Smooth muscle cell (in vitro differentiated cells): ENCODE measurements around the gene MORN1. TPM values are rescaled to one million over a fixed set of nuclear protein-coding genes. Genes with fewer than 3 reads are reported as not detected.

ENCODE experiments used
- DNase-seq: peaks from one replicate; lab custom pipeline; 2025; ENCODE audit not compliant: unreplicated experiment; lab: John Stamatoyannopoulos, UW
- H2AFZ ChIP-seq: fragments of 200-600 bp; sonication (generic); 2 replicates; pipeline ENCODE4 v1.6.0; 2016; ENCODE audit warnings: antibody characterized with exemption, low read depth, mild to moderate bottlenecking
- H3F3A ChIP-seq: fragments of 200-600 bp; sonication (generic); 2 replicates; pipeline ENCODE4 v1.6.0; 2017; ENCODE audit warnings: antibody characterized with exemption, low read depth
- H3K27ac ChIP-seq: fragments of 200-600 bp; sonication (generic); 2 replicates; pipeline ENCODE4 v1.5.1; 2016; ENCODE audit warnings: low read depth, mild to moderate bottlenecking
- H3K27me3 ChIP-seq: fragments of 200-600 bp; sonication (generic); 2 replicates; pipeline ENCODE4 v1.6.1; 2016; ENCODE audit warnings: low read depth, mild to moderate bottlenecking
- H3K36me3 ChIP-seq: fragments of 200-600 bp; sonication (generic); 2 replicates; pipeline ENCODE4 v1.5.1; 2016; ENCODE audit warnings: low read depth
- H3K4me1 ChIP-seq: fragments of 200-600 bp; sonication (generic); 2 replicates; pipeline ENCODE4 v1.5.1; 2016; ENCODE audit warnings: low read depth
- H3K4me2 ChIP-seq: fragments of 200-600 bp; sonication (generic); 2 replicates; pipeline ENCODE4 v1.6.0; 2016; ENCODE audit warnings: mild to moderate bottlenecking
- H3K4me3 ChIP-seq: fragments of 200-600 bp; sonication (generic); 2 replicates; pipeline ENCODE4 v1.5.1; 2016; ENCODE audit warnings: mild to moderate bottlenecking
- H3K79me2 ChIP-seq: fragments of 200-600 bp; sonication (generic); 2 replicates; pipeline ENCODE4 v1.6.0; 2016; ENCODE audit warnings: low read depth, mild to moderate bottlenecking
- H3K9ac ChIP-seq: fragments of 200-600 bp; sonication (generic); 2 replicates; pipeline ENCODE4 v1.6.0; 2016; ENCODE audit warnings: low read depth
- H3K9me3 ChIP-seq: fragments of 200-600 bp; sonication (generic); replicated peaks from 2 replicates; pipeline ENCODE4 v1.5.1; 2016; ENCODE audit warnings: low read depth
- H4K20me1 ChIP-seq: fragments of 200-600 bp; sonication (generic); 2 replicates; pipeline ENCODE4 v1.6.0; 2016; ENCODE audit warnings: low read depth
- WGBS: methylation state at CpG from one replicate; pipeline ENCODE4 v1.1.7; 2016; ENCODE audit warnings: low lambda C conversion rate; 5-methylcytosine and 5-hydroxymethylcytosine counted together
- polyA plus RNA-seq: library from polyadenylated mRNA; unstranded; fragments of >200 nt; fragmentation: Nextera tagmentation; extraction: Ambion mirVana; gene quantifications from 2 replicates; pipeline ENCODE4 v1.2.1, GENCODE V29; 2016
- total RNA-seq: library from RNA; depleted of rRNA; stranded (reverse); fragments of >200 nt; gene quantifications from 2 replicates; pipeline ENCODE4 v1.2.3, GENCODE V29; 2014
- TF ChIP-seq, protein P1 (sequence below): fragments of 200-600 bp; sonication (generic); IDR thresholded peaks from 2 replicates; pipeline ENCODE4 v1.5.1; 2017; ENCODE audit warnings: borderline replicate concordance, mild to moderate bottlenecking, antibody characterized with exemption; ENCODE audit not compliant: insufficient read depth, poor library complexity, severe bottlenecking

Gene MORN1
- total and polyA plus RNA-seq, 2 experiments from 2014 or later: 4.9 to 6.2 TPM

DNA sequence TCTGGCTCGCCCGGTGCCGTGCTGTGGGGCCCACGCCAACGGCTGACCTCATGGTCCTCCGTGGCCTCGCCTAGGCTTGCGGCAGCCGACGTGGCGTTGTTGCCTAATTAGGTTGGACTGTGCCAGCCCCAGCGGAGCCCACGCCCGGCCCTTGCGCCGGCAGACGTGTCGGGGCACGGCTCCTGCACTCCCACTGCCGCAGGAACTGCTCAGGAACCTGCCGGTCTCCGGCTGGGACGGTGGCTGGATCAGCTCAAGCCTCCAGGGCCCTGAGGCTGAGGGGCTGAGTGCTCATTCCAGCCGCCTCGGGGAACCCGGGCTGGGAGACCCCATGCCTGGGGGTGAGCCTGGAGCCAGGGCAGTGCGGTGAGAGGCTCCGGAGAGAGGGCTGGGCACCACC lies 37.1 kb upstream of the MORN1 start:
- Histone ChIP-seq H3K27me3 (no peaks in the 10 kb centered on the region), H3K79me2 (no peaks in the 10 kb centered on the region), H3K4me3 (no peak overlapping the region), H3F3A (no peaks in the 10 kb centered on the region), H4K20me1 (no peaks in the 10 kb centered on the region), H3K27ac (no peak overlapping the region), H2AFZ (no peak overlapping the region), H3K36me3 (no peaks in the 10 kb centered on the region), H3K4me1 (no peaks in the 10 kb centered on the region), H3K4me2 (no peak overlapping the region), H3K9me3 (no peaks in the 10 kb centered on the region), H3K9ac (no peak overlapping the region)
- TF ChIP-seq, protein P1, sequence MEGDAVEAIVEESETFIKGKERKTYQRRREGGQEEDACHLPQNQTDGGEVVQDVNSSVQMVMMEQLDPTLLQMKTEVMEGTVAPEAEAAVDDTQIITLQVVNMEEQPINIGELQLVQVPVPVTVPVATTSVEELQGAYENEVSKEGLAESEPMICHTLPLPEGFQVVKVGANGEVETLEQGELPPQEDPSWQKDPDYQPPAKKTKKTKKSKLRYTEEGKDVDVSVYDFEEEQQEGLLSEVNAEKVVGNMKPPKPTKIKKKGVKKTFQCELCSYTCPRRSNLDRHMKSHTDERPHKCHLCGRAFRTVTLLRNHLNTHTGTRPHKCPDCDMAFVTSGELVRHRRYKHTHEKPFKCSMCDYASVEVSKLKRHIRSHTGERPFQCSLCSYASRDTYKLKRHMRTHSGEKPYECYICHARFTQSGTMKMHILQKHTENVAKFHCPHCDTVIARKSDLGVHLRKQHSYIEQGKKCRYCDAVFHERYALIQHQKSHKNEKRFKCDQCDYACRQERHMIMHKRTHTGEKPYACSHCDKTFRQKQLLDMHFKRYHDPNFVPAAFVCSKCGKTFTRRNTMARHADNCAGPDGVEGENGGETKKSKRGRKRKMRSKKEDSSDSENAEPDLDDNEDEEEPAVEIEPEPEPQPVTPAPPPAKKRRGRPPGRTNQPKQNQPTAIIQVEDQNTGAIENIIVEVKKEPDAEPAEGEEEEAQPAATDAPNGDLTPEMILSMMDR: no peak
- DNase-seq: no peak
- WGBS: 89% methylated on average over 28 of the region's 28 CpGs

DNA sequence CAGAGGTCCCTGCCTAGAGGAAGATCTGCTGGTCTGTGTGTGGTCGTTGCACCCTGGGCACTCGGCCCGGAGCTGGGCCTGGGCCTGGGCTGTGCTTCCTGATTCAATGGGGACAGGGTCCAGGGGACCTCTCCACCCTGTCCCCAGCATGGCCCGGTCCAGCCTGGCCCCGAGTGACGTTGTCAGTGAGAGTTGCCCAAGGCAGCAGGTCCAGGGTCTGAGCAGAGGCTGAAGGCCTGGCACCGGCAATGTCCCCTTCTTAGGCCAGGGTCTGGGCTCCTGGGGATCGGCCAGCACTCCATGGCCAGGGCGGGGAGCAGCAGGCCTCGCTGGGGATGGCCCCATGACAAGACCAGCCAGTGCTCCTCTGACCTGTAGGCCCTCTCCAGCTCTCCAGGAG lies 36.6 kb upstream of the MORN1 start:
- Histone ChIP-seq H3K36me3 (no peaks in the 10 kb centered on the region), H3K79me2 (no peaks in the 10 kb centered on the region), H3K9me3 (no peaks in the 10 kb centered on the region), H3K4me1 (no peaks in the 10 kb centered on the region), H4K20me1 (no peaks in the 10 kb centered on the region), H3K27ac (no peak overlapping the region), H3K4me2 (no peak overlapping the region), H3K4me3 (no peak overlapping the region), H2AFZ (no peak overlapping the region), H3K9ac (no peak overlapping the region), H3F3A (no peaks in the 10 kb centered on the region), H3K27me3 (no peaks in the 10 kb centered on the region)
- 96% methylated on average over 10 of the region's 10 CpGs for WGBS
- no peak for DNase-seq
- TF ChIP-seq, protein P1: no peak

- Histone ChIP-seq H3K79me2 (no peaks in the 10 kb centered on the region), H4K20me1 (no peaks in the 10 kb centered on the region), H3K9me3 (no peaks in the 10 kb centered on the region), H3F3A (no peaks in the 10 kb centered on the region), H3K36me3 (no peaks in the 10 kb centered on the region), H3K4me1 (no peaks in the 10 kb centered on the region), H3K27ac (no peak overlapping the region), H2AFZ (no peak overlapping the region), H3K4me2 (no peak overlapping the region), H3K27me3 (no peaks in the 10 kb centered on the region), H3K4me3 (no peak overlapping the region), H3K9ac (no peak overlapping the region)
- WGBS: 82% methylated on average over 13 of the region's 18 CpGs
- TF ChIP-seq, protein P1: no peak
- DNase-seq: no peak
Measured at GRCh38 chr1:2427051-2427450, 35.7 kb upstream of the MORN1 start.

DNA sequence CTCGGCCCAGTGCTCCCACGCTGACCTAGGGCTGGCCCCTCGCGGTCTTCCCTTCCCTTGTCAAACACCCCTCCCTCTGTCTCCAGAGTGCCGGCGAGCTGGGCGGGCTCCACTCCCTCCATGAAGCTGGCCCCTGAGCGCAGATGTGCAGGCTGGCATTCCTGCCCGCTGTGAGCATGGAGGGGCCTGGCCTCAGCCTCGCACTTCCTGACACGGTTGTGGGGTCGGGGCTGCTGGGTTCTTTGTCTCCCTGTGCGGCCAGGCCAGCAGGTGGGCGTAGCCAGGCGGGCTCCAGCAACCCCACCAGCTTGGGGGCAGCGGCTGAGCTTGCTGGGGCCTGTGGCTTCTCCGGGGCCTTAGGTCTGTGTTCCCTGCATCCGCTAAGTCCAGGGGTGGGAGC lies 35.2 kb upstream of the MORN1 start:
- H3K4me3 ChIP-seq: no peak overlapping the region
- DNase-seq: no peak
- no peaks in the 10 kb centered on the region for H3K9me3 ChIP-seq
- H3F3A ChIP-seq: no peaks in the 10 kb centered on the region
- no peaks in the 10 kb centered on the region for H3K79me2 ChIP-seq
- no peaks in the 10 kb centered on the region for H3K36me3 ChIP-seq
- no peaks in the 10 kb centered on the region for H3K4me1 ChIP-seq
- TF ChIP-seq, protein P1: no peak
- H2AFZ ChIP-seq: no peak overlapping the region
- no peak overlapping the region for H3K9ac ChIP-seq
- H3K27me3 ChIP-seq: no peaks in the 10 kb centered on the region
- 85% methylated on average over 18 of the region's 18 CpGs for WGBS
- no peak overlapping the region for H3K27ac ChIP-seq
- H4K20me1 ChIP-seq: no peaks in the 10 kb centered on the region
- H3K4me2 ChIP-seq: no peak overlapping the region
